H1 (cell line): ENCODE data around the gene SLC24A3. TPM values are rescaled to one million over a fixed set of nuclear protein-coding genes. Genes with fewer than 3 reads are reported as not detected.

Experiments
- CTCF ChIA-PET: fragments of 300-600 bp; sonication (Branson Sonifier 250); formaldehyde crosslinking; loops from one replicate; lab custom pipeline; 2021; ENCODE audit not compliant: partially characterized antibody; lab: Charles Lee
- POLR2A ChIA-PET: fragments of 300-600 bp; sonication (Branson Sonifier 250); formaldehyde crosslinking; loops from one replicate; lab custom pipeline; 2021; ENCODE audit warnings: inconsistent platforms; ENCODE audit not compliant: partially characterized antibody; lab: Charles Lee
- DNase-seq, 2 experiments: peaks; one replicate each; pipeline versions ENCODE4 v3.0.0 to v3.0.0-alpha.2; 2010 to 2022; ENCODE audit warnings: low spot score in 2 of 2, low read depth in 1 of 2, mixed read lengths in 1 of 2
- FAIRE-seq: peaks from 2 replicates; lab custom pipeline; 2011; peaks lifted over from hg19 to GRCh38; lab: Jason Lieb, UNC
- H2AFZ ChIP-seq: 2 replicates; pipeline ENCODE4 v1.8.1; 2012; ENCODE audit warnings: low read length, inconsistent platforms
- H2AK5ac ChIP-seq: 2 replicates; pipeline ENCODE4 v1.6.1; 2013; ENCODE audit warnings: low read depth, low read length
- H2BK120ac ChIP-seq: replicated peaks from 2 replicates; pipeline ENCODE3; 2013; ENCODE audit warnings: low read depth, low read length, inconsistent platforms
- H2BK12ac ChIP-seq: 2 replicates; pipeline ENCODE4 v1.6.1; 2013; ENCODE audit warnings: low read depth, low read length
- H2BK15ac ChIP-seq: 2 replicates; pipeline ENCODE4 v1.6.1; 2013; ENCODE audit warnings: low read length
- H2BK20ac ChIP-seq: 2 replicates; pipeline ENCODE4 v1.6.1; 2013; ENCODE audit warnings: low read length
- H2BK5ac ChIP-seq: 2 replicates; pipeline ENCODE4 v1.6.1; 2013; ENCODE audit warnings: low read depth, low read length
- H3K14ac ChIP-seq: 2 replicates; pipeline ENCODE4 v1.6.1; 2013; ENCODE audit warnings: inconsistent platforms; ENCODE audit not compliant: insufficient read length
- H3K18ac ChIP-seq: 2 replicates; pipeline ENCODE4 v1.6.1; 2013; ENCODE audit warnings: low read length; ENCODE audit errors: extremely low read depth
- H3K23ac ChIP-seq: 2 replicates; pipeline ENCODE4 v1.6.1; 2013; ENCODE audit warnings: inconsistent platforms; ENCODE audit not compliant: insufficient read length
- H3K23me2 ChIP-seq: 2 replicates; pipeline ENCODE4 v1.6.1; 2013; ENCODE audit warnings: low read depth, low read length
- H3K27ac ChIP-seq: 2 replicates; pipeline ENCODE4 v1.6.1; 2011; ENCODE audit warnings: low read depth, low read length, inconsistent platforms
- H3K27me3 ChIP-seq, 4 experiments: replicated peaks in 1 of 4; 1 replicate in 1 of 4; 2 replicates in 3 of 4; pipeline versions ENCODE4 v1.6.1 to v1.8.1; 2011 to 2013; ENCODE audit warnings: low read length in 3 of 4, mild to moderate bottlenecking in 3 of 4, inconsistent platforms in 2 of 4, mixed read lengths in 2 of 4, moderate library complexity in 1 of 4; ENCODE audit not compliant: control insufficient read depth in 3 of 4, insufficient read depth in 3 of 4; ENCODE audit errors: extremely low read depth in 1 of 4
- H3K36me3 ChIP-seq, 4 experiments: 2 replicates each; pipeline versions ENCODE4 v1.6.1 to v1.8.1; 2011 to 2013; ENCODE audit warnings: mild to moderate bottlenecking in 4 of 4, low read length in 3 of 4, moderate library complexity in 2 of 4, control low read depth in 1 of 4, inconsistent platforms in 1 of 4; ENCODE audit not compliant: insufficient read depth in 4 of 4, control insufficient read depth in 2 of 4
- H3K4ac ChIP-seq: replicated peaks from 2 replicates; pipeline ENCODE3; 2013; ENCODE audit warnings: low read length, low read depth, mixed read lengths, inconsistent platforms; ENCODE audit not compliant: insufficient read length
- H3K4me1 ChIP-seq, 4 experiments: replicated peaks in 1 of 4; 1 replicate in 1 of 4; 2 replicates in 3 of 4; pipeline versions ENCODE4 v1.6.1 to v1.8.1; 2011 to 2013; ENCODE audit warnings: low read length in 3 of 4, inconsistent platforms in 2 of 4, mixed read lengths in 1 of 4; ENCODE audit not compliant: insufficient read depth in 4 of 4, control insufficient read depth in 3 of 4
- H3K4me2 ChIP-seq, 2 experiments: 2 replicates each; pipeline versions ENCODE4 v1.6.1 to v1.8.1; 2011 to 2013; ENCODE audit warnings: low read depth in 2 of 2, low read length in 2 of 2, control low read depth in 1 of 2, inconsistent platforms in 1 of 2, mild to moderate bottlenecking in 1 of 2; ENCODE audit not compliant: insufficient read depth in 1 of 2
- H3K4me3 ChIP-seq, 4 experiments: fragments of 200-600, 300-600 bp in 1 of 4; sonication (generic), shearing (Covaris generic), sonication (Bioruptor Twin) in 1 of 4; 2 replicates each; pipeline versions ENCODE4 v1.5.1 to v1.8.1; 2011 to 2016; ENCODE audit warnings: low read length in 4 of 4, low read depth in 3 of 4, control low read depth in 2 of 4, inconsistent platforms in 2 of 4, mild to moderate bottlenecking in 2 of 4, mixed read lengths in 1 of 4, moderate library complexity in 1 of 4; ENCODE audit not compliant: insufficient read depth in 2 of 4; ENCODE audit errors: extremely low read depth in 1 of 4
- H3K56ac ChIP-seq: replicated peaks from 2 replicates; pipeline ENCODE3; 2013; ENCODE audit warnings: low read depth, mild to moderate bottlenecking, mixed read lengths, low read length, inconsistent platforms; ENCODE audit not compliant: insufficient read length
- H3K79me1 ChIP-seq: 2 replicates; pipeline ENCODE4 v1.6.1; 2013; ENCODE audit warnings: low read depth, low read length, control low read depth
- H3K79me2 ChIP-seq, 2 experiments: 2 replicates each; pipeline versions ENCODE4 v1.6.1 to v1.8.1; 2012 to 2013; ENCODE audit warnings: low read length in 2 of 2, mild to moderate bottlenecking in 2 of 2, inconsistent platforms in 1 of 2; ENCODE audit not compliant: insufficient read depth in 2 of 2, control insufficient read depth in 1 of 2
- H3K9ac ChIP-seq, 4 experiments: replicated peaks in 1 of 4; 1 replicate in 1 of 4; 2 replicates in 3 of 4; pipeline versions ENCODE4 v1.6.1 to v1.8.1; 2011 to 2013; ENCODE audit warnings: low read depth in 3 of 4, low read length in 3 of 4, control low read depth in 2 of 4, mild to moderate bottlenecking in 2 of 4, moderate library complexity in 2 of 4, inconsistent platforms in 1 of 4; ENCODE audit errors: extremely low read depth in 1 of 4
- H3K9me3 ChIP-seq, 2 experiments: 2 replicates each; pipeline versions ENCODE4 v1.6.1 to v1.8.1; 2012 to 2013; ENCODE audit warnings: mild to moderate bottlenecking in 2 of 2, moderate library complexity in 2 of 2, control low read depth in 1 of 2, inconsistent platforms in 1 of 2, low read depth in 1 of 2, low read length in 1 of 2, mixed read lengths in 1 of 2; ENCODE audit not compliant: insufficient read depth in 2 of 2
- H4K20me1 ChIP-seq, 2 experiments: replicated peaks in 1 of 2; 2 replicates each; pipeline versions ENCODE3 to v1.8.1; 2011 to 2013; ENCODE audit warnings: inconsistent platforms in 2 of 2, low read length in 2 of 2, mild to moderate bottlenecking in 1 of 2; ENCODE audit not compliant: insufficient read depth in 2 of 2, control insufficient read depth in 1 of 2
- H4K5ac ChIP-seq: 2 replicates; pipeline ENCODE4 v1.6.1; 2013; ENCODE audit warnings: low read length, low read depth, mixed read lengths, inconsistent platforms; ENCODE audit not compliant: insufficient read length
- H4K8ac ChIP-seq: 2 replicates; pipeline ENCODE4 v1.8.0; 2013; ENCODE audit warnings: mild to moderate bottlenecking, moderate library complexity, low read length, inconsistent platforms; ENCODE audit not compliant: insufficient read depth; ENCODE audit errors: extremely low read depth
- H4K91ac ChIP-seq: replicated peaks from 2 replicates; pipeline ENCODE3; 2013; ENCODE audit warnings: low read length, mixed read lengths, inconsistent platforms; ENCODE audit not compliant: insufficient read length
- CEBPB ChIP-seq: IDR thresholded peaks from 2 replicates; pipeline ENCODE4 v1.6.1; 2012; ENCODE audit warnings: low read depth, low read length
- CHD1 ChIP-seq: IDR thresholded peaks from 2 replicates; pipeline ENCODE4 v1.6.1; 2012; ENCODE audit warnings: low read depth, low read length, improper control_type of control experiment
- CREB1 ChIP-seq: IDR thresholded peaks from 2 replicates; pipeline ENCODE4 v1.6.1; 2012; ENCODE audit warnings: inconsistent platforms
- HDAC2 ChIP-seq, 2 experiments: fragments of 300-600 bp in 1 of 2; sonication (generic) in 1 of 2; IDR thresholded peaks; 2 replicates each; pipeline ENCODE4 v1.6.1; 2011 to 2012; ENCODE audit warnings: low read depth in 2 of 2, low read length in 2 of 2, mild to moderate bottlenecking in 2 of 2, moderate library complexity in 2 of 2, borderline replicate concordance in 1 of 2, inconsistent platforms in 1 of 2
- KDM5A ChIP-seq: fragments of 200-600 bp; IDR thresholded peaks from 2 replicates; pipeline ENCODE4 v1.7.1; 2012; ENCODE audit warnings: mild to moderate bottlenecking, low read length, inconsistent platforms, mixed read lengths
- MAFK ChIP-seq: IDR thresholded peaks from 2 replicates; pipeline ENCODE4 v1.6.1; 2012; ENCODE audit warnings: low read depth, mild to moderate bottlenecking, improper control_type of control experiment, low read length
- POLR2AphosphoS5 ChIP-seq: IDR thresholded peaks from 2 replicates; pipeline ENCODE4 v1.6.1; 2011; ENCODE audit warnings: low read depth, low read length
- RBBP5 ChIP-seq: IDR thresholded peaks from 2 replicates; pipeline ENCODE4 v1.7.1; 2012; ENCODE audit warnings: low read depth, mild to moderate bottlenecking, inconsistent platforms, low read length, moderate library complexity, borderline replicate concordance
- RFX5 ChIP-seq: IDR thresholded peaks from 2 replicates; pipeline ENCODE4 v1.6.1; 2011; ENCODE audit warnings: low read depth, low read length, improper control_type of control experiment, borderline replicate concordance
- SIN3A ChIP-seq, 2 experiments: IDR thresholded peaks in 1 of 2; conservative IDR thresholded peaks in 1 of 2; 2 replicates each; pipeline ENCODE4 v1.6.1; 2011 to 2012; ENCODE audit warnings: low read length in 2 of 2, improper control_type of control experiment in 1 of 2, low read depth in 1 of 2, mild to moderate bottlenecking in 1 of 2
- SP1 ChIP-seq: IDR thresholded peaks from 2 replicates; pipeline ENCODE4 v1.6.1; 2011; ENCODE audit warnings: low read depth, low read length
- SP2 ChIP-seq: IDR thresholded peaks from 2 replicates; pipeline ENCODE4 v1.6.1; 2012; ENCODE audit warnings: mild to moderate bottlenecking, low read length, inconsistent platforms
- TAF7 ChIP-seq: optimal IDR thresholded peaks from 2 replicates; pipeline ENCODE3; 2011; ENCODE audit warnings: low read depth, mild to moderate bottlenecking, inconsistent platforms, low read length, moderate library complexity, borderline replicate concordance
- TBP ChIP-seq: IDR thresholded peaks from 2 replicates; pipeline ENCODE4 v1.6.1; 2011; ENCODE audit warnings: low read depth, low read length, improper control_type of control experiment
- TCF12 ChIP-seq: IDR thresholded peaks from 2 replicates; pipeline ENCODE4 v1.6.1; 2011; ENCODE audit warnings: low read depth, mild to moderate bottlenecking, low read length
- WGBS, 2 experiments: shearing (Covaris generic) in 1 of 2; methylation state at CpG; one replicate each; pipeline versions ENCODE4 v1.1.6 to v1.1.7; 2013 to 2015; ENCODE audit warnings: low lambda C conversion rate in 2 of 2, mixed read lengths in 2 of 2, inconsistent platforms in 1 of 2, low coverage in 1 of 2, missing lambda C conversion rate in 1 of 2; ENCODE audit not compliant: insufficient replicate concordance in 2 of 2, insufficient coverage in 1 of 2, insufficient read length in 1 of 2; ENCODE audit errors: extremely low coverage in 1 of 2, missing lambda C conversion rate in 1 of 2; 5-methylcytosine and 5-hydroxymethylcytosine counted together
- polyA plus RNA-seq, 7 experiments: library from polyadenylated mRNA; depleted of rRNA in 3 of 7; stranded (reverse) in 5 of 7; unstranded in 2 of 7; fragments of >200 nt in 5 of 7; fragments of 200-250 nt in 2 of 7; gene quantifications; 1 replicate in 5 of 7; 2 replicates in 1 of 7; 4 replicates in 1 of 7; pipeline versions ENCODE4 v1.2.1 to v1.2.3, GENCODE V29; 2011 to 2013; ENCODE audit warnings: missing spikeins in 2 of 7, mixed read lengths in 2 of 7
- total RNA-seq: library from RNA; stranded (reverse); fragmentation: NEBNext Ultra II Directional; extraction: Animal tissue kit (Norgen Biotek cat#: 25700); gene quantifications from 2 replicates; pipeline ENCODE4 v1.2.1, GENCODE V29; 2021

SLC24A3 gene
- total and polyA plus RNA-seq, 2 of the 8 experiments (the other 6 are each of a cell fraction or from before 2014, with no cell fraction given) = 4.5 to 6.3 TPM

GRCh38 chr20:19560881-19561480, 348.5 kb downstream of the SLC24A3 start:
- CTCF ChIA-PET = interaction anchor here (0.6 to 2.0 kb wide), 3 partner anchors 14 to 58 kb away, joined by 4 to 6 read pairs (median 5); no protein-coding TSS in a partner anchor
- Histone ChIP-seq H4K91ac (no peak overlapping the region), H3K79me2 (no peaks in the 10 kb centered on the region), H3K4me1 (peaks cover 0 to 2% (median 0%) of the 10 kb centered on the region in 4 experiments; a peak in 1 of 7 replicates), H3K4ac (no peak overlapping the region), H2BK5ac (no peak overlapping the region), H3K14ac (no peak overlapping the region), H3K9me3 (no peaks in the 10 kb centered on the region), H4K5ac (no peak overlapping the region), H3K23me2 (no peaks in the 10 kb centered on the region), H3K4me2 (no peak overlapping the region), H3K27ac (no peak overlapping the region), H4K8ac (no peak overlapping the region), H3K56ac (no peak overlapping the region), H3K4me3 (no peak overlapping the region), H2BK20ac (no peak overlapping the region), H2AK5ac (no peak overlapping the region), H3K36me3 (no peaks in the 10 kb centered on the region), H2AFZ (no peak overlapping the region), H4K20me1 (no peaks in the 10 kb centered on the region), H2BK120ac (no peak overlapping the region), H3K27me3 (no peaks in the 10 kb centered on the region), H3K79me1 (no peaks in the 10 kb centered on the region), H3K9ac (no peak overlapping the region), H3K18ac (no peak overlapping the region), H2BK15ac (no peak overlapping the region), H2BK12ac (no peak overlapping the region), H3K23ac (no peak overlapping the region)
- 81% methylated on average over 8 of the region's 8 CpGs; no CpG with 5 or more reads in 1 of the 2 experiments for WGBS, 2 experiments
- no peak for TF ChIP-seq RFX5
- no peak for TF ChIP-seq TBP
- TF ChIP-seq CEBPB = no peak
- no peak for TF ChIP-seq CHD1
- TF ChIP-seq TAF7 = no peak
- no peak for TF ChIP-seq SIN3A (conservative IDR thresholded peaks at IDR 0.05 in 1 of 2, IDR thresholded peaks at IDR 0.05 in 1 of 2; ENCODE audit: low read depth in 1 of 2, low read length in 2 of 2)
- TF ChIP-seq HDAC2 (IDR thresholded peaks at IDR 0.05; ENCODE audit: borderline replicate concordance in 1 of 2, low read depth in 2 of 2, low read length in 2 of 2) = no peak
- no peak for TF ChIP-seq RBBP5
- TF ChIP-seq KDM5A = no peak
- no peak for TF ChIP-seq SP1
- TF ChIP-seq CREB1 = no peak
- TF ChIP-seq POLR2AphosphoS5 = no peak
- TF ChIP-seq TCF12 = no peak
- TF ChIP-seq SP2 = no peak
- TF ChIP-seq MAFK = no peak
- POLR2A ChIA-PET = no interaction called here
- DNase-seq (no peak), FAIRE-seq (no peak)
